ENCODE measurements around the gene SHC2. TPM values are rescaled to one million over a fixed set of nuclear protein-coding genes. Genes with fewer than 3 reads are reported as not detected.

SHC2 gene
- total and polyA plus RNA-seq, 9 of the 15 experiments (the other 6 are each of a cell fraction or from before 2014, with no cell fraction given), result 0.14 to 0.36 (median 0.17) TPM; not detected in 5

- no peak for TF ChIP-seq U2AF1 (optimal IDR thresholded peaks at IDR 0.05; ENCODE audit: low read depth, low read length)
Observed at GRCh38 chr19:405121-405965, 55.5 kb downstream of the SHC2 start (continued).

GRCh38 chr19:403221-404027 is 57.4 kb downstream of the SHC2 start:
- FAIRE-seq, result no peak
- H4K20me1 ChIP-seq (replicated peaks; ENCODE audit: control insufficient read depth, insufficient read depth, low read length), result 0 out of 2 replicates have a peak, but pooled peaks cover 14% of the 10 kb centered on the region
- H3K4me3 ChIP-seq, result no peak overlapping the region
- no peak for DNase-seq (ENCODE audit: extremely low read depth in 1 of 4, low spot score in 3 of 4)
- intact Hi-C loops (cut with micrococcal nuclease) (no loop called here), in situ Hi-C loops (cut with MboI) (no loop called here)
- H3K9me1 ChIP-seq (ENCODE audit: control insufficient read depth, insufficient read depth, low read length), result no peaks in the 10 kb centered on the region
- H3K4me2 ChIP-seq (ENCODE audit: insufficient read depth, low read length), result no peak overlapping the region
- CTCF ChIA-PET (ENCODE audit: low intra/inter-chr PET ratio), result no interaction called here
- no peak for ATAC-seq
- no TSS peak for BruUV-seq (replicated peaks)
- H3K9me3 ChIP-seq (replicated peaks; ENCODE audit: control insufficient read depth, insufficient read depth, low read depth, low read length), result no peaks in the 10 kb centered on the region
- POLR2A ChIA-PET, result no interaction called here
- no peaks in the 10 kb centered on the region for H3K36me3 ChIP-seq (ENCODE audit: control insufficient read depth, insufficient read depth, low read length)
- H3K27me3 ChIP-seq (ENCODE audit: control insufficient read depth in 2 of 2, insufficient read depth in 2 of 2, low read length in 2 of 2), result peaks cover 29 to 62% of the 10 kb centered on the region in 2 experiments; a peak in 4 of 5 replicates
- H2AFZ ChIP-seq (ENCODE audit: low read depth, low read length), result no peak overlapping the region
- H3K79me2 ChIP-seq (ENCODE audit: control insufficient read depth, insufficient read depth, low read length), result no peaks in the 10 kb centered on the region
- peaks cover 0 to 56% of the 10 kb centered on the region in 2 experiments; a peak in 2 of 5 replicates for H3K4me1 ChIP-seq (replicated peaks in 1 of 2; ENCODE audit: control insufficient read depth in 2 of 2, insufficient read depth in 2 of 2, low read length in 2 of 2)
- 38% methylated on average over 36 of the region's 38 CpGs for WGBS (ENCODE audit: insufficient coverage, low coverage, missing lambda C conversion rate)
- H3K9ac ChIP-seq (ENCODE audit: insufficient read depth in 1 of 2, low read depth in 2 of 2, low read length in 2 of 2), result no peak overlapping the region; a peak in 1 of 4 replicates
- H3K27ac ChIP-seq (ENCODE audit: extremely low read depth, low read depth, low read length), result no peak overlapping the region
- TF ChIP-seq, protein P1, sequence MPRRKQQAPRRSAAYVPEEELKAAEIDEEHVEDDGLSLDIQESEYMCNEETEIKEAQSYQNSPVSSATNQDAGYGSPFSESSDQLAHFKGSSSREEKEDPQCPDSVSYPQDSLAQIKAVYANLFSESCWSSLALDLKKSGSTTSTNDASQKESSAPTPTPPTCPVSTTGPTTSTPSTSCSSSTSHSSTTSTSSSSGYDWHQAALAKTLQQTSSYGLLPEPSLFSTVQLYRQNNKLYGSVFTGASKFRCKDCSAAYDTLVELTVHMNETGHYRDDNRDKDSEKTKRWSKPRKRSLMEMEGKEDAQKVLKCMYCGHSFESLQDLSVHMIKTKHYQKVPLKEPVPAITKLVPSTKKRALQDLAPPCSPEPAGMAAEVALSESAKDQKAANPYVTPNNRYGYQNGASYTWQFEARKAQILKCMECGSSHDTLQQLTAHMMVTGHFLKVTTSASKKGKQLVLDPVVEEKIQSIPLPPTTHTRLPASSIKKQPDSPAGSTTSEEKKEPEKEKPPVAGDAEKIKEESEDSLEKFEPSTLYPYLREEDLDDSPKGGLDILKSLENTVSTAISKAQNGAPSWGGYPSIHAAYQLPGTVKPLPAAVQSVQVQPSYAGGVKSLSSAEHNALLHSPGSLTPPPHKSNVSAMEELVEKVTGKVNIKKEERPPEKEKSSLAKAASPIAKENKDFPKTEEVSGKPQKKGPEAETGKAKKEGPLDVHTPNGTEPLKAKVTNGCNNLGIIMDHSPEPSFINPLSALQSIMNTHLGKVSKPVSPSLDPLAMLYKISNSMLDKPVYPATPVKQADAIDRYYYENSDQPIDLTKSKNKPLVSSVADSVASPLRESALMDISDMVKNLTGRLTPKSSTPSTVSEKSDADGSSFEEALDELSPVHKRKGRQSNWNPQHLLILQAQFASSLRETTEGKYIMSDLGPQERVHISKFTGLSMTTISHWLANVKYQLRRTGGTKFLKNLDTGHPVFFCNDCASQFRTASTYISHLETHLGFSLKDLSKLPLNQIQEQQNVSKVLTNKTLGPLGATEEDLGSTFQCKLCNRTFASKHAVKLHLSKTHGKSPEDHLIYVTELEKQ (CRISPR knock-in tag; IDR thresholded peaks at IDR 0.05), result no peak
- TF ChIP-seq PURB (CRISPR knock-in tag; IDR thresholded peaks at IDR 0.05; ENCODE audit: low read depth) (no peak), SP2 (IDR thresholded peaks at IDR 0.05; ENCODE audit: extremely low read depth, low read depth, low read length, poor library complexity, severe bottlenecking) (no peak), SETDB1 (IDR thresholded peaks at IDR 0.05; ENCODE audit: low read length) (no peak), TOE1 (IDR thresholded peaks at IDR 0.05; ENCODE audit: borderline replicate concordance) (no peak), TOE1 (CRISPR knock-in tag; IDR thresholded peaks at IDR 0.05; ENCODE audit: borderline replicate concordance, low read depth) (no peak), FOXJ2 (tag; IDR thresholded peaks at IDR 0.05) (no peak), CREB3L1 (IDR thresholded peaks at IDR 0.05; ENCODE audit: borderline replicate concordance, low read depth) (no peak), PCBP2 (IDR thresholded peaks at IDR 0.05; ENCODE audit: low read depth, low read length, poor library complexity, severe bottlenecking) (no peak), RBM34 (IDR thresholded peaks at IDR 0.05; ENCODE audit: borderline replicate concordance, insufficient read depth, low read length) (no peak), SIN3B (IDR thresholded peaks at IDR 0.05; ENCODE audit: low read depth) (no peak)

Measured in K562 (cell line).